ENCODE results near the gene TMEM181. TPM values are rescaled to one million over a fixed set of nuclear protein-coding genes. Genes with fewer than 3 reads are reported as not detected.

Gene TMEM181
- total and polyA plus RNA-seq, 2 experiments from 2014 or later: 17.9 to 21.0 TPM

- DNase-seq (ENCODE audit: low read depth in 1 of 2, low spot score in 1 of 2): no peak
- Histone ChIP-seq H3K9me3 (ENCODE audit: low read depth) (no peaks in the 10 kb centered on the region), H3K4me1 (ENCODE audit: low read depth) (peaks cover 28% of the 10 kb centered on the region), H3K4me3 (no peak overlapping the region), H3K27me3 (no peaks in the 10 kb centered on the region), H3K27ac (peak overlapping the region; percentile 19), H3K36me3 (peaks cover 3% of the 10 kb centered on the region)
- no peak for TF ChIP-seq CTCF (IDR thresholded peaks at IDR 0.05; ENCODE audit: low read depth, low read length)
These were observed 12.1 kb downstream of the TMEM181 start for GRCh38 chr6:158571826-158572652.

GRCh38 chr6:158572653-158573541 is 13.0 kb downstream of the TMEM181 start:
- peaks cover 3% of the 10 kb centered on the region for H3K36me3 ChIP-seq
- H3K9me3 ChIP-seq (ENCODE audit: low read depth): no peaks in the 10 kb centered on the region
- no peak overlapping the region for H3K4me3 ChIP-seq
- peak overlapping the region; percentile 19 for H3K27ac ChIP-seq
- peaks cover 27% of the 10 kb centered on the region for H3K4me1 ChIP-seq (ENCODE audit: low read depth)
- no peaks in the 10 kb centered on the region for H3K27me3 ChIP-seq
- TF ChIP-seq CTCF (IDR thresholded peaks at IDR 0.05; ENCODE audit: low read depth, low read length): no peak
- no peak for DNase-seq (ENCODE audit: low read depth in 1 of 2, low spot score in 1 of 2)

GRCh38 chr6:158573542-158573931 is 13.6 kb downstream of the TMEM181 start:
- DNase-seq (ENCODE audit: low read depth in 1 of 2, low spot score in 1 of 2): no peak
- Histone ChIP-seq H3K4me1 (ENCODE audit: low read depth) (peaks cover 24% of the 10 kb centered on the region), H3K36me3 (peaks cover 3% of the 10 kb centered on the region), H3K9me3 (ENCODE audit: low read depth) (no peaks in the 10 kb centered on the region), H3K4me3 (no peak overlapping the region), H3K27me3 (no peaks in the 10 kb centered on the region), H3K27ac (no peak overlapping the region)
- no peak for TF ChIP-seq CTCF (IDR thresholded peaks at IDR 0.05; ENCODE audit: low read depth, low read length)

GRCh38 chr6:158574800-158575199 is 14.9 kb downstream of the TMEM181 start:
- no peak for DNase-seq (ENCODE audit: low read depth in 1 of 2, low spot score in 1 of 2)
- H3K9me3 ChIP-seq (ENCODE audit: low read depth): no peaks in the 10 kb centered on the region
- peaks cover 21% of the 10 kb centered on the region for H3K4me1 ChIP-seq (ENCODE audit: low read depth)
- TF ChIP-seq CTCF (IDR thresholded peaks at IDR 0.05; ENCODE audit: low read depth, low read length): no peak
- no peak overlapping the region for H3K4me3 ChIP-seq
- H3K36me3 ChIP-seq: peaks cover 3% of the 10 kb centered on the region
- no peaks in the 10 kb centered on the region for H3K27me3 ChIP-seq
- H3K27ac ChIP-seq: no peak overlapping the region

- Histone ChIP-seq H3K27me3 (no peaks in the 10 kb centered on the region), H3K4me1 (ENCODE audit: low read depth) (peaks cover 18% of the 10 kb centered on the region), H3K9me3 (ENCODE audit: low read depth) (no peaks in the 10 kb centered on the region), H3K4me3 (no peak overlapping the region), H3K27ac (peak overlapping the region; percentile 66), H3K36me3 (peaks cover 3% of the 10 kb centered on the region)
- peak in 1 of 2 donors; percentile 11 for DNase-seq (ENCODE audit: low read depth in 1 of 2, low spot score in 1 of 2)
- no peak for TF ChIP-seq CTCF (IDR thresholded peaks at IDR 0.05; ENCODE audit: low read depth, low read length)
These were observed 15.7 kb downstream of the TMEM181 start for GRCh38 chr6:158575550-158575949.
